Muscle of arm (tissue), 12 donors: ENCODE data around the gene PRKRA. TPM values are rescaled to one million over a fixed set of nuclear protein-coding genes. Genes with fewer than 3 reads are reported as not detected.
"Not testable (repeated sequence)": the region's sequence is repeated elsewhere in the genome, so short reads cannot be mapped to it uniquely, and the experiment has no call there.

Source experiments
- DNase-seq: peaks from one replicate; pipeline ENCODE4 v3.0.0-alpha.2; 2013
- polyA plus RNA-seq, 12 donors: library from polyadenylated mRNA; unstranded; fragments of 120-200 nt; gene quantifications; one replicate each; pipeline ENCODE4 v1.2.1, GENCODE V29; 2013; ENCODE audit not compliant: insufficient read length in 12 of 12

The PRKRA gene
- polyA plus RNA-seq, 12 donors = 33.4 to 70.9 (median 57.5) TPM; not detected in 1

DNA sequence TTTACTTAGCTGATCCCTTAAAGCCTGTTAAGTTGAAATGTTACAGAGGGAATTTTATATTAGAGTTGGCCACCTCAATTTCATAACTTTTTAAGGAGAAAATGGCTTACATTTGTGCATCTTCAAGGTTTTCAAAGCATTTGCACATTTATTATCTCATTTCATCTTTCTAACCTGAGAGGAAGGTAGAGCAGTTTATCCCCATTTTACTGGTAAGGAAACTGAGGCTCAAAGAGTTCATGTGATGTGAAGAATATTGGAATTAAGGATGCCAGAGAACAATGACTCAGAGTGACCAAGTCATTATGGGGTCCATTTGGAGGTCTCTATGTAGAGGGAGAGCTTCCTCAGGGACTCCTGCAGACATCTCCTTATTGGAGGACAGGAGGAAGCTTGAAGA is 35.0 kb downstream of the PRKRA start:
- no peak for DNase-seq

DNA sequence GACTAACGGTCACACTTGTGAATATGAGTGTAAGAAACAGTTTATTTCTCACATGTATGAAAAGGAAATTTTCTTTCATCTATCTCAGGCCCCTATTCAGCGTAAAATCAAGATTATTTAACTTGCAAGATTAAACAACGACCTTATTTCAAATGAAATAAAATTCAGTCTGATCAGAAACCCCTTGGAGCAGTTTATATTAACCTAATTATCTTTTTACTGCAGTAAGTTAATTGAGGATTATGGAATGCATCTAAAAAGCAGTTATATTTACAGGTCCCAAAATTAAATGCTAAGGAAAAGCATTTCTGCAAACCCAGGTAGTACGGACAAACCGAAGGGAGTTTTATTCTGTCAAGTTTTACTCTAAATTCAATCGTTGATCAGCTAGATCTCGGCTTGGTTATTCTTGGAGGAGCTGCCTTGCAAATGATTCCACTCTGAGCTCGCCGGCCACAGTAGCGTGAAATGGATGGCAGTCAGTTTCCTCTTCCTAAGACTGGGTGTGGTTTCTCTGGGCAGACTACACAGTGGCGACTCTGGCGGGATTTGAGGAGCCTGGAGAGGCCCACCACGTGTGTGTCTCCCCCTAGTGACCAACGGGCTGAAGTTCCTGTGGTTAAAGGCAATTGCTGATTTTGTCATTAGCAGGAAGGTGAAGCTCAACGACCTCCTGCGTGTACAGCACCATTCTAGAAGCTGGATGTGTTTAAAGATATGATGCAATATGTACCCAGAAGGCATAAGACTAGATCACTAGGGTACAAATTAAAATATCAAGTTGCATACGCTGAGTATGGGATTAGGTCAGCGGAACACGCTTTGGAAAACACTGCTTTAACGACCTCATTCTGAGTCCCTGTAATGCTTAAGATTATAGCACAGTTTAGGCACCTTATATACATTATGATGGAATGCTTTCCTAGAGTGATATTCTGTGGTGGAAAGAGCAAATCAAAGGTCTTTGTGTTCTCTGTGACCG is 36.4 kb downstream of the PRKRA start:
- DNase-seq = peak; percentile 91

DNA sequence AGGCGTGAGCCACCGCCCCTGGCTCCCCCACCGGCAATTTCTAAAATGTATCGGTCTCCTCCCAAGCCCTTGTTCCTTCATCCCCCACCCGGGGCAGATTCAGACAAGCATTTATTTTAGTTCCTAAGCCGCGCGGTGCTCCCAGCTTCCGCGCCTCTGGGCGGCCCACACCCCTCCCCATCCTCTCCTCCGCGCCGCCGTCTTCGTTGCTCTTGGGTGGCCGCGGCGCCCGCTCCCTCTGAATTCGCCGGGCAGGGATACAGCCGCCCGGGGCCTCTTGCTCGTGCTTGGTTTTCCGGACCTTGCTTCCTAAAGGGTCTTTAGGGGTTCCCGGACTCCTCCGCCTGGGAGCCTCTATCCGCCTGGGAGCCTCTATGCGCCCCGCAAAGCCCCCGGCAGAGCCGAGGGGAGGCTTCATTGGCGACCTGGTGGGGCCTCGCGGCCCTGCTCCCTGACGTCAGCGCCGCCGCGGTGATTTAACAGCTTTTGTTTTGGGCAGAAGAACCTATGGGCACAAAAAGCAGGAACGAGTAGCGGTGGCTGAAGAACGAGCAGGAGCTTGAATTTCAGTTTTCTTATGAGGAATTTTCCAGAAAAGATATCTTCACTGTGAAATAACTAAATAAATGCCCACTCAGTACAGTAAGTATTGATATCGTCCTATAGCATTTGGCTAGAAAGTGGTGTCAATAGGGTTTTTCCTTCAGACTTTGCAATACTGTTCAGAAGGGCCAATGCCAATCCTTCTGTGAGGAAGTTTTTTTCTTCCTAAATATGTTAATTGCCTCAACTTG is 37.3 kb downstream of the PRKRA start:
- peak; percentile 79 for DNase-seq

DNA sequence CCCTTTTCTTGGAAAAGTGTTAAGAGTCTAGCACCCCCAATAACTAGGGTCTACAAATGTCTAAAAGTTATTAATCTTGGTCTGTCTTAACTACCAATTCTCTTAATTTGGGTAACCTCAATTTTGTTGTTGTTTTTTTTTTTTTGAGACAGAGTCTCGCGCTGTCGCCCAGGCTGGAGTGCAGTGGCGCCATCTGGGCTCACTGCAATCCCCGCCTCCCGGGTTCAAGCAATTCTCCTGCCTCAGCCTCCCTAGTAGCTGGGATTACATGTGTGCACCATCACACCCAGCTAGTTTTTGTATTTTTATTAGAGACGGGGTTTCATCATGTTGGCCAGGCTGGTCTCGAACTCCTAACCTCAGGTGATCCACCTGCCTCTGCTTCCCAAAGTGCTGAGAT is 38.5 kb downstream of the PRKRA start:
- DNase-seq = not testable (repeated sequence)

DNA sequence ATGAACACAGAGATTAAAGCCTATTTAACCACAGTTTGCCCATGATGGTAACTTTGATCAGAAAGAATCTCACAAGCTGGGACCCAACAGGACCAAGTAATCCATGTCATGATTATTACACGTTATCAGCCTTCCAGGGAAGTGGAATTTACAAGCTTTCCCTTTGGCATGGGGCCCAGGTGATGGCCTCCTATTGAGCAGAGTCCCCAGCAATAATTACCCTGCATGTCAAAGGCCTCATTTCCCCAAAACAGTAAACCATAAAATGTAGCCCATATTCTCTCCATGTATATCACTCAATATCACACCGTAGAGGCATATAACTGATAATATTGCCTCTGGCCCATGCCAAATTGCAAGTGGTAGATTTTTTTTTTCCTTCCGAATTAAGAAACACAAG is 38.9 kb downstream of the PRKRA start:
- no peak for DNase-seq

DNA sequence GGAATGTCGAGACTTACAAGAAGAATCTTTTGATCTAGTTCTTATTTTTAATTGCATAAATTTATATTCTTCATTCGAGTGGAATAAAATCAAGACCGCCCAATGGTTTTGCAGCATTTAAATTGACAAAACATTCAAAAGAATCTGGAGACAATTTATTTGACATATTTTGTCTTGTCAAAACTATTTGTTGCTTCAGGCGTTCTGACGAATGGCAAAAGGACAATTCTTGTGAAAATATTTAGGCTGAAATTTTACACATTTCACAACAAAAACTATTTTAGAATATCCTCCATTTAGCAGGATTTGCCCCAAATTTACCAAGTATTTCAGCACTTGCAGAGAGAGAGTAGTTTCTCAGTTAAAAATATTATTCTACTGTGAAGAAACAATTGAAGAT is 41.7 kb downstream of the PRKRA start:
- no peak for DNase-seq

DNA sequence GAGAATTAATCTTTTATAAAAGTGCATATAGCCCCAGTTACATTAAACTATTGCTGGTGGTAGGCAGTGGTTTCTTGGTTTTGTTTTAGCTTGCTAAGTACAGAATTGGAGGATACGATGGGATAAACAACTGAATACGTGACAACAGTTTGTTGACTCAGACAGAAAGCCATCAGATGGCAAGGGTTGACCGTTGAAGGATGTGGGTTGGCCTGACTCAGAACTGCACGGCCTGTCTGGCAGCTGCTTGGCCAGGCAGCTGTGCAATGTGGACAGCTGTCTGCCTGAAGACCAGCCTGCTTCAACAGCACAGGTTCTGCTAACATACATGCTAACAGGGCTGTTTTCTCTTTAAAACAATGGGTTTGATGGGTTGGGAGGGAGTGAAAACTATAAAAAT is 46.6 kb downstream of the PRKRA start:
- peak; percentile 31 for DNase-seq

DNA sequence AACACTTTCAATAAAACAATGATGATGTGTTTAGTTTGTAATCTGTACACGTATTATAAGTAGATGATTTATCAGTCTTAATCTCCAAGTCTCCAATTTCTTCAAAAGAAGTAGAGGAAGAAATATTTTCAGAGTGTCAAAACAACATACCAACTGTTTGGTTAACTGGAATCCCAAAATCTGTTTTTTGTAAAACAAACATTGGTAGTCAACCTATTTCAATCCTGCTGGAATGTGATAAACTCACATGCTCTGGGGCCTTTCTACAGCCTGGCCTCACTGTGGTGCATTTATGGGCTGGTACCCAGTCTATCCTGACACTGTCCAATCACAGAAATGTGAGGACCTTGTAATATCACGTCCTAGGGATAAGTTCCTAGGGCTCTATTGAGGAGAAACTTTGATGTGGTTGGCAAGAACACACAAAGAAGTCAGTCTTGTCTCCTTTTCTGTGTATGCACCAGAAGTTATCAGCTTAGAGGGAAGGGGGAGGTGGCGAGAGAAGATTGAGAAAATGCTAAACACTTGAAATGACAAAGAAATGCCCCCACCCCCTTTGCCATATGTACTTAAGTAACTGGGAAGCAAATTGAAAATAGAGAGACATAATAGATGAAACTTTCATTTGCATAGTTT is 47.2 kb downstream of the PRKRA start:
- DNase-seq = no peak

DNA sequence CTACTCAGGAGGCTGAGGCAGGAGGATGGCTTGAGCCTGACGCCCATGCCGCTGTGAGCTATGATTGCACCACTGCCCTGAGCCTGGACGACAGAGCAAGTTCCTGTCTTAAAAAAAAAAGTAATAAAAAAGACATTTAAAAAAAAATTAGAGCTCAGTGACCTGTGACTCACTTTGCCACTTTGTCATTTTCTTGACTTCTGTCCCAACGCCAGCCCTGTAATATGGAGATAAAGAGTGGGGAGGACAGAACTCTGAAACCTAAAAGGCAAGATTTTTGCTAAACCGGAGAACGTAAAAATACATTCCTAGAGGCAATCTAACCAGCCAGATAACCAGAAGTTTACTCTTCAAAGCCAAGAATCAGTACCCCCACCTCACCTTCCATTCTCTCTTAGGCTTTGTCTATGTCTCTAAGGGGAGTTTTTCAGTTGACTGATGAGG is 49.0 kb downstream of the PRKRA start:
- DNase-seq = no peak

DNA sequence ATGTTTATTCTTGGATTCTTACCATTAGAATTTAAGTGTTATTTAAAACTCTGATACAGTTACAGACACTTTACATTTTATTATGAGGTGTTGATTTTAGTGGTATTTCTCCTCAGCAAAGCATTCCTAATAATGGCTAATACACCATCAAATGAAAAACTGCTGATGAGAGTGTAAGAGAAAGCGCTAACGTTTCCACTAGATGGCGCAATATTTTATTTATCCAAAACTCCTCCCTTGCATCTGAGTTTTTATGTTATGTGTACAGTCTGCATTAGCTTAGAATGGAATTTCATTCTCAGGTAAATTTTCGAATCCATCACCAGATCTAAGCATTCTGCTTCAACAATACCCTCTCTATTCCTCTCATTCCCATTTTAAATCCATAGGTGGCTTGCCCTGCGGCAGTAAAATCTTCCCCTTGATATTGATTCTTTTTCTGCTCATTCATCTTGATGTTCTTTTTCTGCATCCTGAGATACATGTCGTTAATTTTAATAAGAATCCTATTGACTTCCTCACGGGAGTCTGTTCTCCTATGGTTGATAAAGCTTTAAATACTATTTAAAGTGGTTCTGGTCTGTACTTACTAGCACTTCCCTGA is 53.9 kb downstream of the PRKRA start:
- peak; percentile 52 for DNase-seq

DNA sequence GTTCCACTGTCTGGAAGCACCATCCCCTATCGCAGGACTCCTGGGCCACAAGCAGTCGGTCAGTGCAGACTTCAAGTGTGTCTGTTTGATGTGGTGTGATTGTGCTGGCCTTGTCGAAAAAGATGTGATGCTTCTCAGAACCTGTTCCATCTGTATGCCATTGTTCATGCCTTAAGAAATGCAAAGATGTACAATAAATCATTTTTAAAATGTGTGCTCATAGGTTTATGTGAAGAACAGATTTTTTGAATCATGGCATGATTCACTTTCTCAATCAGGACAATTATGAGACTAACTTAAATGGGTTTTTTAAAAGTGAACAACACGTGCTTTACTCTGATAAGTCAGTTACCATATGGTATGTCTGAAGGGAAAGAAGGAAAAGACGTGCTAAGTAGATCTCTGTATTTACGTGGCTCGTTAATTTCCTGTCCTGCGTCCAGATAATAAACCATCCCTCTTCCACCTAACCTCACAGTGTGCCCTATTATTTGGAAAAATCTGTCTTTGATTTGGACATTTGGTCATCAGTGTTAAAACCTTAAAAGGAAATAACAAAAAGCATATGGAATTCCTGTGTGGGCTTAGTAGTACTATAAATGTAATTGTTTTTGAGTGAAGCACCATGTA is 54.9 kb downstream of the PRKRA start:
- DNase-seq = no peak

DNA sequence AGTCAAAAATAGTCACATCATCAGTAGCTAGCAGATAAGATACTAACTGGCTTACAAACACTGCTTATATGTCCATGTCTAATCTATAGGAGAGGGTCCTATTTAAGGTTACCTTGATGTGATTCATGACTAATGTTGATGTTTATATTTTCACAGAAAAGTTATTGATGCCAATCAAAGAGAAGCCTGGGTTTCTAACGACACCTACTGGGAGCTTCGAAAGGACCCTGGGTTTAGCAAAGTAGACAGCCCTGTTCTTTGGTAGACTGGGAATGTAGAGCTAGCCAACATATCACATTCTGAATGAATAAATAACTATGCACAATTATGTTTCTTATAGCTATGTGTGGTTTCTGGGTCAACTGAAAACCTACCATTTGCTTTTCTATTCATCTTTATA is 55.7 kb downstream of the PRKRA start:
- no peak for DNase-seq

DNA sequence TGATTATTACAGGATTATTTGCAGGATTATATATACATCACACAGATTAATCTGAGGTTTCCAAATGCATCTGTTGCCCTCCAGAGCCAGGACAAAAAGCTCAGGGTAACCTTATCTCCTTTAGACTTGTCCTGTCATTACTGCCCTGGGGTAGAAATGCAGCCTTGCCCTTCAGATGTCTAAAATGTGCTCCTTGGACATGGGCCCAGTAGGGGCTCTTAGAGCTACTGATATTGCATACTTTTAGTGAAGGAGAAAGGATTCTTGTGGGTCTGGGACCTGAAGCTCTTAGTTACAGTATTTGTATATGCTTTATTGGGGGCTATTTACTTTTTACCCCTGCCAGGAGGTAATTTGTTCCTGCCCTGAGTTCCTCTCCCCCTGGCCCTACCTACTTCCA is 56.1 kb downstream of the PRKRA start:
- DNase-seq = no peak

DNA sequence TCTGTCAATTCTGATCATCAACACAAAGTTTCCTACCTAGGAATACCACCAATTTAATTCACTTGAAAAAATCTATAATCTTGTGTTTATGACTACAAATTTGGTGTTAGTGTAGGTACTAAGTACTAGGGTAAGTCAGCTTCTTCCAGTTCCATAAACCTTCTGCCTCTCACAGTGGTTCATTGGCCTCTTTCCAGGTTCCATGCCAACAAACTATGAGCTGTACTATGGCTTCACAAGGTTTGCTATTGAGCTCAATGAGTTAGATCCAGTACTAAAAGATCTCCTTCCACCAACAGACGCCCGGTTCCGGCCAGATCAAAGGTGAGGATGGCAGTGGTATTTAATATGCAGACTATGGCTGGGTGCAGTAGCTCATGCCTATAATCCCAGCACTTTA is 58.8 kb downstream of the PRKRA start:
- no peak for DNase-seq

DNA sequence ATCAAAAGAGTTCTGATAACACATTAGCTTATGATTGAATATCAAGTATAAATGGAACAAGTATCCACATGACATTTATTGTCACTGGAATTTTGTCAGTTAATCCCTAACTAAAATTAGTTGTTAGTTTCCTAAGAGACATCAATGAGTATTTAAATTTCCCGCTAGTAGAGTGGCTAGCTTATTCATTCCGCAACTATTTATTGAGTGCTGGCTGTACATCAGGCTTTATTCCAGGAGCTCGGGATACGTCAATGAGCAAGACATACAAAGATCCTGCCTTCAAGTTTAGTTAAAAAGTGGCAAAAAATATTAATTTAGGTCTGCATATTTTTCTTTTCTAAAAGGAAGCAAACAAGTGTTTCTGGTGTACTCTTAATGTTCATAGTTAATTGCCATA is 59.3 kb downstream of the PRKRA start:
- DNase-seq = no peak

DNA sequence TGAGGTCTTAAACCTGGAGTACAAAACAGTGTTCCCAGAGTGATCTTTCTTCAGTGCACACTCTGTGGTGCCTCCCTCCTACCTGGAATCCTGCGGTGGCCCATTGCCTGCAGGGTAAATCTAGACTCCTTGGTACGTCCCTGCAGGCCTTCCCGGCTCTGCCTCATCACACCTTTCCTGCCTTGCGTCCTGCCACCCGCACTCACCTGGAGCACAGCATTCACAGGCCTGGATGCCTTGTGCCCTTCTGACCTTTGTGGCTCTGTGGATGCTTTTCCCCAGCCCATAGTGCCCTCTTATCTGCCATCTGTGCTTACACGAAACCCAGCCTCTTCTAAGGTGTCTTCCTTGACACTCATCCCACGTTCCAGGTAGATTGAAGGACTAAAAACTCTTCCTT is 62.7 kb downstream of the PRKRA start:
- no peak for DNase-seq

DNA sequence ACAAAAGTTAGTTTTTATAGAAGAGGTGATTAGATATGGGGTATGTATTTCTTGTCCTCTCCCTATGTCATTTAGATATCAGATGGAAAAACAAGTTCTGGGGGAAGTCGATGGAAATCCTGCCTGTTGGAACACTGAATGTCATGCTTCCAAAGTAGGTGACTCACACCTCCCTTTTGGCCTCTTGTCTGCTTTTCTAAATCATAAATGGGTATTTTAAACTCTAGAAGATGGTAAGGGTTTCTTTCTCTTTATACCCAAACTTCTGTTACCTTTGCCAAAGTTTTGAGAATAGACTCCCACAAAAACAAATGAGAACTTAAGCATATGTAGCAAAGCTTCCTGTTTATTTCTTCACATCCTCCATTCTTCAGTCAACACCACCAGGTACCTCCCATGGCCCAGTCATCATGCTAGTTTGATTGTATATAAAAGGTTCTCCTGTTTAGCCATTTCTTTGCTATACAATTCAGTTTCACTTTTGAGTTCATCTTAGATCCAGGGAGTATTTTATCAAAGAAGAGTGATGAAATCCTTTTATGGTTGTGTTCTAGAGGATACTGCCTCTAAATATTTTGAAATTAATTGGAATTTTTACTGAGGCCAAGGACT is 63.9 kb downstream of the PRKRA start:
- DNase-seq = no peak

DNA sequence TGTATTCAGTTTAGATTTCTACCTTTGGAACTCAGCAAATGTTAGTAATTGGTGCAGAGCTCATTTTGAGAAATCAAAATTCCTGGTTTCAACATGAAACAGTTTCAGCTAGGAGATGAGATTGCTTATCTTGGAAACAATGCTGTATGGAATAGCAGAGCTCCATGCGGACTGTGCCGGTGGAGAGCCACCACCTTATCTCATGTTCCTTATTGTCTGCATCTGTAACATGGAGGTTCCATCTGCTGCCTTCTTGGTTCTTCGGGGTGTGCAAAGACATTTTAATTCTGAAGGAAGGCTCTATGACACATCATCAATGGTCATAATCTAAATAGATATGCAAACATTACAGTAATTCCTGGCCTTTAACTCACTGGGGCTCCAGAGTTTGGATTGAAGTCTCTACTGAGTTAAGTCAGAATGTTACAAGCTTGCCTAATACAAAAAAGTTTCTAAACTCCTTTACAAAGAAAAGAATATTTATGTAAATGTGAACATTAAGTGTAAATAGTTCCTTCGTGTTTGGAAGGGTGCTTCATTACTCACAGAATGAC is 65.3 kb downstream of the PRKRA start:
- no peak for DNase-seq

DNA sequence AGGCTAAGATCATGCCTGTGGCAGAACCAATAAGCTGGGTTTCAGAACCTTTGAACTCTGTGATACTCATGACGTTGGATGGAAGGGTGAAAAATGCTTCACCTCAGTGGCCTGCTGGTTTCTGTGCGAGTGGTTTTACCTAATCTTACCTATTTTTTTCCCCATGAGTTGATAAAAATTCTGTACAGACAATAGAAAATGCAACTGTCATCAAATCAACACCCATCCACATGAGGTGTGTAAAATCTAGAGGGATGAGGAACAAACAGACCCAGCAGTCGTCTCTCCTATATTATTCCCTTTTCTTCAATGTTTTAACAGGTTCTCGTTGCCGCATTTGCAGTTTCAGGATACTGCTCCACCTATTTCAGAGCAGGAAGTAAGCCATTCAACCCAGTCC is 67.3 kb downstream of the PRKRA start:
- no peak for DNase-seq
